IMR-90 (cell line): ENCODE data around the gene PUDP.
"Not testable (repeated sequence)": the region's sequence is repeated elsewhere in the genome, so short reads cannot be mapped to it uniquely, and the experiment has no call there.

Experiments used
- POLR2A ChIP-seq: IDR thresholded peaks from 2 replicates; pipeline ENCODE4 v1.6.1; 2012; ENCODE audit warnings: mild to moderate bottlenecking, low read depth, low read length
- RAD21 ChIP-seq: IDR thresholded peaks from 2 replicates; pipeline ENCODE4 v1.6.1; 2012; ENCODE audit warnings: low read length, improper control_type of control experiment
- RFX5 ChIP-seq: IDR thresholded peaks from 2 replicates; pipeline ENCODE4 v1.8.0; 2012; ENCODE audit warnings: low read depth, mild to moderate bottlenecking, low read length, moderate library complexity
- USF2 ChIP-seq: fragments of 150-350 bp; IDR thresholded peaks from 2 replicates; pipeline ENCODE4 v1.6.1; 2017; ENCODE audit warnings: mild to moderate bottlenecking, antibody characterized with exemption, low read length, low read depth
- TF ChIP-seq, protein P1 (sequence below): conservative IDR thresholded peaks from 2 replicates; pipeline ENCODE4 v1.5.1; 2012; ENCODE audit warnings: mild to moderate bottlenecking, low read depth, low read length, improper control_type of control experiment

- TF ChIP-seq, protein P1, sequence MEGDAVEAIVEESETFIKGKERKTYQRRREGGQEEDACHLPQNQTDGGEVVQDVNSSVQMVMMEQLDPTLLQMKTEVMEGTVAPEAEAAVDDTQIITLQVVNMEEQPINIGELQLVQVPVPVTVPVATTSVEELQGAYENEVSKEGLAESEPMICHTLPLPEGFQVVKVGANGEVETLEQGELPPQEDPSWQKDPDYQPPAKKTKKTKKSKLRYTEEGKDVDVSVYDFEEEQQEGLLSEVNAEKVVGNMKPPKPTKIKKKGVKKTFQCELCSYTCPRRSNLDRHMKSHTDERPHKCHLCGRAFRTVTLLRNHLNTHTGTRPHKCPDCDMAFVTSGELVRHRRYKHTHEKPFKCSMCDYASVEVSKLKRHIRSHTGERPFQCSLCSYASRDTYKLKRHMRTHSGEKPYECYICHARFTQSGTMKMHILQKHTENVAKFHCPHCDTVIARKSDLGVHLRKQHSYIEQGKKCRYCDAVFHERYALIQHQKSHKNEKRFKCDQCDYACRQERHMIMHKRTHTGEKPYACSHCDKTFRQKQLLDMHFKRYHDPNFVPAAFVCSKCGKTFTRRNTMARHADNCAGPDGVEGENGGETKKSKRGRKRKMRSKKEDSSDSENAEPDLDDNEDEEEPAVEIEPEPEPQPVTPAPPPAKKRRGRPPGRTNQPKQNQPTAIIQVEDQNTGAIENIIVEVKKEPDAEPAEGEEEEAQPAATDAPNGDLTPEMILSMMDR = not testable (repeated sequence)
- not testable (repeated sequence) for TF ChIP-seq RFX5, USF2, POLR2A, RAD21
Measured at GRCh38 chrX:7007328-7007727, 140.6 kb downstream of the PUDP start.
